MM.1S (cell line): ENCODE data around the gene GATA5.

Experiments
- CTCF ChIP-seq: fragments of 300-600 bp; sonication (generic); IDR thresholded peaks from 2 replicates; pipeline ENCODE4 v1.5.1; 2016; ENCODE audit warnings: antibody characterized with exemption, low read length, mixed read lengths
- EZH2 ChIP-seq: fragments of 300-600 bp; sonication (generic); optimal IDR thresholded peaks from 2 replicates; pipeline ENCODE3; 2017; ENCODE audit warnings: low read depth, mild to moderate bottlenecking, antibody characterized with exemption, low read length, mixed read lengths

- TF ChIP-seq EZH2 (no peak), CTCF (no peak)
These were observed 14.0 kb downstream of the GATA5 start for GRCh38 chr20:62461834-62462233.
